Ovary (tissue), 9 donors: ENCODE data around the gene AP1S1. TPM values are rescaled to one million over a fixed set of nuclear protein-coding genes. Genes with fewer than 3 reads are reported as not detected.

ENCODE experiments used
- DNase-seq, 5 donors: peaks; one replicate each; pipeline ENCODE4 v3.0.0-alpha.2; 2019 to 2020
- H3K27ac ChIP-seq, 2 donors: fragments of 200-600 bp; one replicate each; pipeline versions ENCODE4 v1.5.1 to v1.8.0; 2019 to 2022
- H3K27me3 ChIP-seq: fragments of 200-600 bp; one replicate; pipeline ENCODE4 v1.8.0; 2022
- H3K36me3 ChIP-seq: fragments of 200-600 bp; sonication (generic); one replicate; pipeline ENCODE4 v1.5.1; 2019
- H3K4me1 ChIP-seq: one replicate; pipeline ENCODE4 v1.8.1; 2013; ENCODE audit warnings: mild to moderate bottlenecking, moderate library complexity; ENCODE audit not compliant: insufficient read depth
- H3K4me3 ChIP-seq: fragments of 200-600 bp; sonication (generic); one replicate; pipeline ENCODE4 v1.5.1; 2017
- H3K9me3 ChIP-seq, 2 donors: fragments of 200-600 bp in 1 of 2; sonication (generic) in 1 of 2; one replicate each; pipeline versions ENCODE4 v1.5.1 to v1.8.1; 2013 to 2019; ENCODE audit warnings: mild to moderate bottlenecking in 1 of 2, moderate library complexity in 1 of 2
- EP300 ChIP-seq: sonication (generic); formaldehyde crosslinking; IDR thresholded peaks from one replicate; pipeline ENCODE4 v1.6.1; 2017; ENCODE audit warnings: antibody characterized with exemption
- POLR2A ChIP-seq: fragments of 450-650 bp; IDR thresholded peaks from one replicate; pipeline ENCODE4 v1.6.1; 2017; ENCODE audit warnings: antibody characterized with exemption, mild to moderate bottlenecking, moderate library complexity
- WGBS, 3 donors: extraction: QIAGEN DNeasy Blood & Tissue Kit in 1 of 3; methylation state at CpG; one replicate each; pipeline versions ENCODE4 v1.1.5 to v1.1.7; 2013 to 2017; 5-methylcytosine and 5-hydroxymethylcytosine counted together
- intact Hi-C, 4 donors: fragments of 100-400 bp; cut with DNase I; formaldehyde crosslinking; loops; one replicate each; pipeline versions ENCODE4 v1.11.0 to v1.15.1; 2022 to 2023
- polyA plus RNA-seq, 2 donors: library from polyadenylated mRNA; stranded (reverse); fragments of 200-250 nt in 1 of 2; fragments of 350-450 nt in 1 of 2; fragmentation: Illumina TruSeq in 1 of 2; extraction: RNeasy Lipid Tissue Mini Kit (QIAGEN cat#74804) in 1 of 2; gene quantifications; one replicate each; pipeline ENCODE4 v1.2.3, GENCODE V29; 2013 to 2014
- total RNA-seq, 7 donors: library from RNA; depleted of rRNA in 2 of 7; stranded (reverse); fragments of >200 nt in 2 of 7; fragmentation: NEBNext Ultra II Directional in 3 of 7; extraction: Animal tissue kit (Norgen Biotek cat#: 25700) in 3 of 7; gene quantifications; one replicate each; pipeline versions ENCODE4 v1.1.0 to v1.2.4, GENCODE V29; 2016 to 2023
- TF ChIP-seq, protein P1 (sequence below), 3 donors: fragments of 450-650 bp in 2 of 3; fragments of 200-600 bp in 1 of 3; IDR thresholded peaks; one replicate each; pipeline versions ENCODE4 v1.5.1 to v1.8.0; 2016 to 2022; ENCODE audit warnings: antibody characterized with exemption in 3 of 3, mild to moderate bottlenecking in 1 of 3
- donor health status: DM: no; HTN: no; CAD: no; lungs with moderate emphysema.
- donor health status: DM: no; HTN: no; CAD: no.
- donor health status: Bipolar disorder and iron deficiency.
- donor health status: DM: yes; HTN: yes; CAD: no.
- donor health status: DM: no; HTN: no; CAD: no.
- donor health status: DM: yes; HTN: yes; CAD: no.

AP1S1 gene
- total and polyA plus RNA-seq, 9 donors: 17.4 to 54.9 (median 27.0) TPM

DNA sequence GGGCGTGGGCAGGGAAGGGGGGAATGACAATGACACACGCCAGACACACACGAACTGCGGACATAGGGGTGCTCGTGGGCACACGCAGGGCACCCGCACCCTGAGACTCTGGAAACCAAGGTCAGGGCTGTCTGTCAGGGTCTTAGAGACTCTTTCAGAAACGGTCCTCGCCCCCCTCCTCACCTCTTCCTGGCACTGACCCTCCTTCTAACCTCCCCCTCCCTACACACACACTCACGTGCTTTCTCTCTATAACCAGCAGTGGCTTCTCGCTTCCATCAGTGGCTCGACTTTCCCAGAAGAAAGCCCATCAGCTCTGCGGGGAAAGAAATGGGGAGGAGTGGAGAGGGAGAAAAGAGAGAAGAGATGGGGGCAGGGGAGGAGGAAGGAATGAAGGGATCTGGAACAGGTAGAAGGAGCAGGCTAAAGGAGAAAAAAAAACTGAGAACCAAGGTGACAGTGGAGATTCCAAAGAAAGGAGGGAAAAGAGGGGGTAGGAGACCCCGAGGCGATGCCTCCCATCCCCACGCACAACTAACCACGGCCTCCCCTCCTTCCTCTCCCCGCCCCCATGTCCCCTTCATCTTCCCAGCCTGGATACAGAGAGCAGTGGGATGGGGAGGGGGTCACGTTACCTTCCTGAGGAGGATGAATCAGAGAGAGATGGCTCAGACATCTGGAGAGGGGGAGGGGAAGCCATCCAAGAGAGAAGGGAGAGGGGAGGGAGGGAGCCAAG is 12.8 kb downstream of the AP1S1 start:
- H3K36me3 ChIP-seq: no peaks in the 10 kb centered on the region
- DNase-seq: no peak
- H3K9me3 ChIP-seq: no peaks in the 10 kb centered on the region
- 0 to 1% (median 1%) methylated on average over 18 to 19 of the region's 19 CpGs for WGBS, 3 donors
- H3K27ac ChIP-seq: no peak overlapping the region
- no peak overlapping the region for H3K4me3 ChIP-seq
- H3K27me3 ChIP-seq: peaks cover 4% of the 10 kb centered on the region
- TF ChIP-seq EP300: no peak
- no peak for TF ChIP-seq POLR2A
- TF ChIP-seq, protein P1, sequence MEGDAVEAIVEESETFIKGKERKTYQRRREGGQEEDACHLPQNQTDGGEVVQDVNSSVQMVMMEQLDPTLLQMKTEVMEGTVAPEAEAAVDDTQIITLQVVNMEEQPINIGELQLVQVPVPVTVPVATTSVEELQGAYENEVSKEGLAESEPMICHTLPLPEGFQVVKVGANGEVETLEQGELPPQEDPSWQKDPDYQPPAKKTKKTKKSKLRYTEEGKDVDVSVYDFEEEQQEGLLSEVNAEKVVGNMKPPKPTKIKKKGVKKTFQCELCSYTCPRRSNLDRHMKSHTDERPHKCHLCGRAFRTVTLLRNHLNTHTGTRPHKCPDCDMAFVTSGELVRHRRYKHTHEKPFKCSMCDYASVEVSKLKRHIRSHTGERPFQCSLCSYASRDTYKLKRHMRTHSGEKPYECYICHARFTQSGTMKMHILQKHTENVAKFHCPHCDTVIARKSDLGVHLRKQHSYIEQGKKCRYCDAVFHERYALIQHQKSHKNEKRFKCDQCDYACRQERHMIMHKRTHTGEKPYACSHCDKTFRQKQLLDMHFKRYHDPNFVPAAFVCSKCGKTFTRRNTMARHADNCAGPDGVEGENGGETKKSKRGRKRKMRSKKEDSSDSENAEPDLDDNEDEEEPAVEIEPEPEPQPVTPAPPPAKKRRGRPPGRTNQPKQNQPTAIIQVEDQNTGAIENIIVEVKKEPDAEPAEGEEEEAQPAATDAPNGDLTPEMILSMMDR (IDR thresholded peaks at IDR 0.05): no peak
- intact Hi-C loops: loop anchor here in 3 of 4 donors (5.0 to 10.0 kb wide), 3 partner anchors 75 to 272 kb away; partner anchors contain the start of gene ACHE (in 1 of the 3)
- peaks cover 15% of the 10 kb centered on the region for H3K4me1 ChIP-seq

DNA sequence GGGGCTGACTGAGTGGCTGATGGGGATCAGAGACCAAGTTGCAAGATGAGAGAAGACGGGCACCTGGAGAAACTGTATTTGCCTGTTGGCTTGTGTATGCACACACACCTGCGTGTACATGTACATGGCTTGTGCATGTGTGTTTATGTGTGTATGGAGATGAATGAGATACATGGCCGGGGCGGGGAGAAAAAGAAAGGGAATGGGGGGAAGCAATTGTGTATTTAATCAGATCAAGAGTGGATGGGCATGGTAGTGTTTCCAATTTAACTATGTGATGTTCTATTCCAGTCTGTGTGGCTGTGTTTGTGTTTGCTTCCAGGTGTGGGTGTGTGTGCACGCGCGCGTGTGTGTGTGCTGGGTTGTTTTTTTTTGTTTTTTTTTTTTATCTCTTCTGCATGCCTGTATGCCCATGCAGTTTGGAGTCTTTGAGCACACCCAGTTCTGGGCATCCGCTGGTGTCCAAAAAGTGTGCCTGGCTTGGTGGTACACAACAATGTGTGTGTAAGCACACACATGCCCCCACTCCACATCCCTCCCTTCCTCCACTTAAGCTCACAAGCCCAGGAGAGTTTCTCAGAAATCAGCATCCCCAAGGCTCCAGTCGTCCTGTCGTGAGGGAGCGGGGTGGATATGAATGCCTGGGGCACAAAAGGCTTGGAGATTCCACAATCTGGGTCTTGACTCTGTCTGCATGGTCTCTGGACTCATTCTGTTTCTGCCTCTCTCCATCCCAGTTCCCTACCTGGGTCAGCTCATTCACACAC is 13.6 kb downstream of the AP1S1 start:
- Histone ChIP-seq H3K9me3 (no peaks in the 10 kb centered on the region), H3K4me3 (no peak overlapping the region), H3K27ac (no peak overlapping the region), H3K27me3 (peaks cover 7% of the 10 kb centered on the region), H3K4me1 (peaks cover 15% of the 10 kb centered on the region), H3K36me3 (no peaks in the 10 kb centered on the region)
- TF ChIP-seq POLR2A (no peak), EP300 (no peak)
- TF ChIP-seq, protein P1 (IDR thresholded peaks at IDR 0.05): no peak
- WGBS, 3 donors: 2 to 5% (median 3%) methylated on average over 12 of the region's 12 CpGs
- intact Hi-C loops: loop anchor here in 3 of 4 donors (5.0 to 10.0 kb wide), 3 partner anchors 74 to 273 kb away; partner anchors contain the start of gene ACHE (in 1 of the 3)
- DNase-seq: no peak

DNA sequence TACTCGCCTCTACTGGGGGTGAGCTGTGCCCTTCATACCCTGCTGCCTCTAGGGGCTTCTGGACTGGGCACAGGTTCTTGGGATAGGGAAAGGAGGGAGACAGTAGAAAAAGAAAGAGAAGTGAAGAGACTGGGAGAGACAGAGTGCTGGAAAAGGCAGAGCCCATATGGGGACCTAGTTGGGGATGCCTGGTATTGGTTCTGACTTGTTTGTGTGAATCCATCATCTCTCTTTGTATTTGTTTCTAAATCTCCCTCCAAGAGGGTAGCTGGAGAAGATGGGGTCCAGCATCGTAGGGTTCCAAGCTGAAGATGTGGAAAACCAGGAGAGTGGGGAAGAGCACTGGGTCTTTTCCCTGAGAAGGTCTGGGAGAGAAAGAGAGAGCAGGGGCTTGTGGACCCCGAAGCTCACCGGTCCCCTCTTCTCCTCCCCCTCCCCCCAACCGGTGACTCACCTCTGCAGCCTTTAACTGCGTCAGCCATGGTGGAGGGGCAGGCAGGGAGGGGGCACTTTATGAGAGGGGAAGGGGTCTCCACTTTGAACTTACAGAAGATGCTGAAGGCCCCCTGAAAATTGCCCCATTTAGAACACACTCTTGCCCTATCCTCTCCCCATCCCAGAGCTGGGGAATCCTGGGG is 14.3 kb downstream of the AP1S1 start:
- DNase-seq: no peak
- Histone ChIP-seq H3K9me3 (no peaks in the 10 kb centered on the region), H3K27ac (no peak overlapping the region), H3K4me3 (no peak overlapping the region), H3K36me3 (no peaks in the 10 kb centered on the region), H3K4me1 (peaks cover 18% of the 10 kb centered on the region), H3K27me3 (peaks cover 7% of the 10 kb centered on the region)
- no peak for TF ChIP-seq POLR2A
- no peak for TF ChIP-seq EP300
- TF ChIP-seq, protein P1 (IDR thresholded peaks at IDR 0.05): no peak
- intact Hi-C loops: loop anchor here in 3 of 4 donors (5.0 to 10.0 kb wide), 3 partner anchors 74 to 274 kb away; partner anchors contain the start of gene ACHE (in 1 of the 3)
- WGBS, 3 donors: 0 to 2% (median 1%) methylated on average over 6 of the region's 6 CpGs
